Measurements from ENCODE around the gene OTOP3.
A peak's percentile ranks its signal among the peaks of the same experiment; 100 is the strongest.
"Not testable (repeated sequence)": the region's sequence is repeated elsewhere in the genome, so short reads cannot be mapped to it uniquely, and the experiment has no call there.

The OTOP3 gene

DNA sequence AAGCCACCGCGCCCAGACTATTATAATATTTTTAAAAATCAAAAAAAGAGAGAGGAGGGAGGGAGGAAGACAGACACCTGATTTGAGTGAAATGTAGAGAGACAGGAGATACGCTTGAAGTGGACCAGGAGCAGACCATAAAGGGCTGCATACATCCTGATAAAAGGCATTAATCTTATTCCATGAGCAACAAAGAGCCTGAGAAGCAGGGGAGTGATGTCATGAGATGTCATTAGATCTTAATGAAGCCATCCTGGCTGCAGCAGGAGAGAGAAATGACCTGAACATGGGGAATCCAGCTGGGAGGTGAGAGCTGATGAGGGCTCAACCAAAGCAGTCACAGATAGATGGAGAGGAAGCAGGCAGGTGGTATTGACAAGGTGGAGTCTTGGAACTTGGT lies 42.1 kb downstream of the OTOP3 start:
- no peaks in the 10 kb centered on the region for H3K9me3 ChIP-seq (ENCODE audit: control insufficient read depth, insufficient read depth, low read length)
- H3K27me3 ChIP-seq (ENCODE audit: control insufficient read depth, insufficient read depth, low read length), result peaks cover 35% of the 10 kb centered on the region
- no peak overlapping the region for H3K9ac ChIP-seq (ENCODE audit: low read depth, low read length)
- H3K4me1 ChIP-seq (ENCODE audit: control insufficient read depth, insufficient read depth, low read length), result peaks cover 9% of the 10 kb centered on the region
- H3K4me3 ChIP-seq (ENCODE audit: low read depth, low read length), result no peak overlapping the region
- no peak overlapping the region for H3K27ac ChIP-seq (ENCODE audit: low read depth, low read length)
- H3K36me3 ChIP-seq (ENCODE audit: control insufficient read depth, insufficient read depth, low read length), result no peaks in the 10 kb centered on the region

DNA sequence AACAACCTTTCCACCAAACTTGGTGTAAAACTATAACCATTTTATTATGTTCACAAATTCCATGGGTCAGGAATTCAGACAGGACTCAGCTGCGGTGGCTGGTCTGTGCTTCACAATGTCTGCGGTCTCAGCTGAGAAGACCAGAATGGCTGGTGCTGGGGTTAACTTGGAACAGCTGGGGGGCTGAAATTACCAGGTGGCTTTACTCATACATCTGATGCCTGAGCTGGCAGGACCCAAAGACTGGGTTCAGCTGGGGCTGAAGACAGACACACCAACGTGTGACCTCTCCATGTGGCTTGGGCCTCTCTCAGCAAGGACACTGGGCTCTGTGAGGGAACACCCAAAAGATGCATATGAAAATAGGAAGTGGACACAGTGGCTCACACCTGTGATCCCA lies 42.5 kb downstream of the OTOP3 start:
- no peaks in the 10 kb centered on the region for H3K9me3 ChIP-seq (ENCODE audit: control insufficient read depth, insufficient read depth, low read length)
- no peaks in the 10 kb centered on the region for H3K36me3 ChIP-seq (ENCODE audit: control insufficient read depth, insufficient read depth, low read length)
- H3K27ac ChIP-seq (ENCODE audit: low read depth, low read length), result no peak overlapping the region
- no peak overlapping the region for H3K4me3 ChIP-seq (ENCODE audit: low read depth, low read length)
- H3K27me3 ChIP-seq (ENCODE audit: control insufficient read depth, insufficient read depth, low read length), result peaks cover 31% of the 10 kb centered on the region
- no peak overlapping the region for H3K9ac ChIP-seq (ENCODE audit: low read depth, low read length)
- H3K4me1 ChIP-seq (ENCODE audit: control insufficient read depth, insufficient read depth, low read length), result peaks cover 9% of the 10 kb centered on the region

- Histone ChIP-seq H3K27ac (ENCODE audit: low read depth, low read length) (no peak overlapping the region), H3K4me3 (ENCODE audit: low read depth, low read length) (no peak overlapping the region), H3K27me3 (ENCODE audit: control insufficient read depth, insufficient read depth, low read length) (peaks cover 17% of the 10 kb centered on the region), H3K36me3 (ENCODE audit: control insufficient read depth, insufficient read depth, low read length) (no peaks in the 10 kb centered on the region), H3K4me1 (ENCODE audit: control insufficient read depth, insufficient read depth, low read length) (peaks cover 9% of the 10 kb centered on the region), H3K9ac (ENCODE audit: low read depth, low read length) (no peak overlapping the region), H3K9me3 (ENCODE audit: control insufficient read depth, insufficient read depth, low read length) (no peaks in the 10 kb centered on the region)
Measured at GRCh38 chr17:74979408-74980146, 43.9 kb downstream of the OTOP3 start.

- H3K27me3 ChIP-seq (ENCODE audit: control insufficient read depth, insufficient read depth, low read length), result peaks cover 8% of the 10 kb centered on the region; the same call in 1 of the 2 replicates
- peak overlapping the region; percentile 60 for H3K27ac ChIP-seq (ENCODE audit: low read depth, low read length)
- peak overlapping the region; percentile 57 for H3K9ac ChIP-seq (ENCODE audit: low read depth, low read length)
- H3K9me3 ChIP-seq (ENCODE audit: control insufficient read depth, insufficient read depth, low read length), result no peaks in the 10 kb centered on the region
- no peaks in the 10 kb centered on the region for H3K36me3 ChIP-seq (ENCODE audit: control insufficient read depth, insufficient read depth, low read length)
- H3K4me1 ChIP-seq (ENCODE audit: control insufficient read depth, insufficient read depth, low read length), result peaks cover 9% of the 10 kb centered on the region
- peak overlapping the region; percentile 87 for H3K4me3 ChIP-seq (ENCODE audit: low read depth, low read length)
Measured at GRCh38 chr17:74981318-74981978, 45.8 kb downstream of the OTOP3 start.

- Histone ChIP-seq H3K27me3 (ENCODE audit: control insufficient read depth, insufficient read depth, low read length) (peaks cover 8% of the 10 kb centered on the region; the same call in 1 of the 2 replicates), H3K4me3 (ENCODE audit: low read depth, low read length) (peak overlapping the region; percentile 87), H3K9me3 (ENCODE audit: control insufficient read depth, insufficient read depth, low read length) (no peaks in the 10 kb centered on the region), H3K9ac (ENCODE audit: low read depth, low read length) (peak overlapping the region; percentile 57), H3K27ac (ENCODE audit: low read depth, low read length) (peak overlapping the region; percentile 60), H3K4me1 (ENCODE audit: control insufficient read depth, insufficient read depth, low read length) (peaks cover 9% of the 10 kb centered on the region), H3K36me3 (ENCODE audit: control insufficient read depth, insufficient read depth, low read length) (no peaks in the 10 kb centered on the region)
Measured at GRCh38 chr17:74981979-74982662, 46.4 kb downstream of the OTOP3 start.

DNA sequence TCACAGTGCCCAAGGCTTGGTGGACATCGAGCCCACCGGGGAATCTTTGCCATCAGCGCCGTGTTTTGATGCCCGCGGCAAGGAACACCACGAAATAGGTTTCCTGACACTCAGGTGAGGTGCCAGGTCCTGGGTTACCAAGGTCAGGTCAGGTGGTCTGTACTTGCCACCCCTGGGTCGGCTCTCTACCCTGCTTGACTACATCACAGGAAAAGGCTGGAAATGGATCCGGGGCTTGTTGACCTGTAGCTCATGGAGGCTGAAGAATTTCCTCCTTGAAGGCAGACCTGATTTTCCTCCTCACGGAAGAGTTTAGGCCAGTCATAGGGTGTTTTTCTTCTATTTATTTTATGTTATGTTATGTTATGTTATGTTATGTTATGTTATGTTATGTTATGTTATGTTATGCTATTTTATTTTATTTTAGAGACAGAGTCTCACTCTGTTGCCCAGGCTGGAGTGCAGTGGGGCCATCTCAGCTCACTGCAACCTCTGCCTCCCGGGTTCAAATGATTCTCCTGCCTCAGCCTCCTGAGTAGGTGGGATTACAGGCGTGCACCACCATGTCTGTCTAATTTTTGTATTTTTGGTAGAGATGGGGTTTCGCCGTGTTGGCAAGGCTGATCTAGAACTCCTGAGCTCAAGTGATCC lies 47.1 kb downstream of the OTOP3 start:
- Histone ChIP-seq H3K4me3 (ENCODE audit: low read depth, low read length) (peak overlapping the region; percentile 87), H3K27ac (ENCODE audit: low read depth, low read length) (peak overlapping the region; percentile 60), H3K9ac (ENCODE audit: low read depth, low read length) (peak overlapping the region; percentile 57)
- H3K27me3 ChIP-seq (ENCODE audit: control insufficient read depth, insufficient read depth, low read length); H3K4me1 ChIP-seq (ENCODE audit: control insufficient read depth, insufficient read depth, low read length); H3K9me3 ChIP-seq (ENCODE audit: control insufficient read depth, insufficient read depth, low read length); H3K36me3 ChIP-seq (ENCODE audit: control insufficient read depth, insufficient read depth, low read length): not testable (repeated sequence)

DNA sequence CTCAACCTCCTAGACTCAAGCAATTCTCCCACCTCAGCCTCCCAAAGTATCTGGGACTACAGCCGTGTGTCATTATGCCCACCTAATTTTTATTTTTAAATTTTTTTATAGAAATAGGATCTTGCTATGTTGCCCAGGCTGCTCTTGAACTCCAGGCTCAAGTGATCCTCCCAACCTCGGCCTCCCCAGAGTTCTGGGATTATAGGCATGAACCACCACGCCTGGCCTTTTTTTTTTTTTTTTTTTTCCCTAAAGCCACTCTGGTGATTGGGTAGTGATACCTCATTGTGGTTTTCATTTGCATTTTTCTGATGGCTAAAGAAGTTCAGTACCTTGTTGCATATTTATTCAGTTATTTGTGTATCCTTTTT lies 50.5 kb downstream of the OTOP3 start:
- peaks cover 5% of the 10 kb centered on the region; the same call in 1 of the 2 replicates for H3K27me3 ChIP-seq (ENCODE audit: control insufficient read depth, insufficient read depth, low read length)
- H3K27ac ChIP-seq (ENCODE audit: low read depth, low read length), result no peak overlapping the region

GRCh38 chr17:74987418-74987908 lies 51.8 kb downstream of the OTOP3 start, which contains the start of gene CDR2L:
Gene CDR2L, plus strand, starts transcription at chr17:74987632. Its CDS starts 412 bp downstream, at chr17:74988044.
- H3K9ac ChIP-seq (ENCODE audit: low read depth, low read length), result peak within 1 kb of the TSS; percentile 49; the same call in 1 of the 2 replicates
- peak within 1 kb of the TSS; percentile 69 for H3K27ac ChIP-seq (ENCODE audit: low read depth, low read length)

More for the DNA sequence above, 50.5 kb downstream of the OTOP3 start:
- no peak overlapping the region for H3K9ac ChIP-seq (ENCODE audit: low read depth, low read length)
- no peak overlapping the region for H3K4me3 ChIP-seq (ENCODE audit: low read depth, low read length)
- H3K36me3 ChIP-seq (ENCODE audit: control insufficient read depth, insufficient read depth, low read length), result no peaks in the 10 kb centered on the region
- H3K9me3 ChIP-seq (ENCODE audit: control insufficient read depth, insufficient read depth, low read length), result no peaks in the 10 kb centered on the region
- peaks cover 15% of the 10 kb centered on the region for H3K4me1 ChIP-seq (ENCODE audit: control insufficient read depth, insufficient read depth, low read length)

GRCh38 chr17:74987909-74988711 lies 52.4 kb downstream of the OTOP3 start:
- Histone ChIP-seq H3K27me3 (ENCODE audit: control insufficient read depth, insufficient read depth, low read length) (no peaks in the 10 kb centered on the region), H3K9ac (ENCODE audit: low read depth, low read length) (peak overlapping the region; percentile 49; the same call in 1 of the 2 replicates), H3K4me3 (ENCODE audit: low read depth, low read length) (peak overlapping the region; percentile 66), H3K27ac (ENCODE audit: low read depth, low read length) (peak overlapping the region; percentile 69), H3K36me3 (ENCODE audit: control insufficient read depth, insufficient read depth, low read length) (0 out of 2 replicates have a peak, but pooled peaks cover 6% of the 10 kb centered on the region), H3K4me1 (ENCODE audit: control insufficient read depth, insufficient read depth, low read length) (peaks cover 8% of the 10 kb centered on the region), H3K9me3 (ENCODE audit: control insufficient read depth, insufficient read depth, low read length) (no peaks in the 10 kb centered on the region)

More at GRCh38 chr17:74987418-74987908, 51.8 kb downstream of the OTOP3 start, which contains the start of gene CDR2L:
- Histone ChIP-seq H3K9me3 (ENCODE audit: control insufficient read depth, insufficient read depth, low read length) (no peaks in the 10 kb centered on the region), H3K4me3 (ENCODE audit: low read depth, low read length) (peak within 1 kb of the TSS; percentile 66), H3K27me3 (ENCODE audit: control insufficient read depth, insufficient read depth, low read length) (no peaks in the 10 kb centered on the region), H3K36me3 (ENCODE audit: control insufficient read depth, insufficient read depth, low read length) (0 out of 2 replicates have a peak, but pooled peaks cover under 1% of the 10 kb centered on the region), H3K4me1 (ENCODE audit: control insufficient read depth, insufficient read depth, low read length) (peaks cover 8% of the 10 kb centered on the region)
